ENCODE data around the gene DMRT3.

GRCh38 chr9:994005-994404, 17.6 kb downstream of the DMRT3 start:
- TF ChIP-seq TEAD1 (CRISPR knock-in tag; IDR thresholded peaks at IDR 0.05) (no peak), CTCF (IDR thresholded peaks at IDR 0.05) (no peak), ZNF512 (CRISPR knock-in tag; IDR thresholded peaks at IDR 0.05; ENCODE audit: borderline replicate concordance) (no peak), JUN (CRISPR knock-in tag; IDR thresholded peaks at IDR 0.05) (no peak), ZNF281 (CRISPR knock-in tag; IDR thresholded peaks at IDR 0.05) (no peak), E2F1 (CRISPR knock-in tag; IDR thresholded peaks at IDR 0.05) (no peak), FOXJ3 (CRISPR knock-in tag; IDR thresholded peaks at IDR 0.05; ENCODE audit: borderline replicate concordance) (no peak), ZNF219 (CRISPR knock-in tag; IDR thresholded peaks at IDR 0.05; ENCODE audit: borderline replicate concordance) (no peak), ATF3 (CRISPR knock-in tag; conservative IDR thresholded peaks at IDR 0.05) (no peak), MLX (CRISPR knock-in tag; IDR thresholded peaks at IDR 0.05) (no peak), MAX (CRISPR knock-in tag; IDR thresholded peaks at IDR 0.05) (no peak), ZNF671 (CRISPR knock-in tag; IDR thresholded peaks at IDR 0.05) (no peak), ELF4 (CRISPR knock-in tag; IDR thresholded peaks at IDR 0.05; ENCODE audit: low read depth) (no peak)
